DMS53 treated with DMSO at 0.1 percent for 48 hours (cell line): ENCODE measurements around the gene SCGN.

Source experiments
- DNase-seq: peaks from one replicate; lab custom pipeline; 2025; ENCODE audit not compliant: unreplicated experiment; lab: John Stamatoyannopoulos, UW

SCGN gene

GRCh38 chr6:25639653-25640052 is 12.4 kb upstream of the SCGN start:
- no peak for DNase-seq

DNA sequence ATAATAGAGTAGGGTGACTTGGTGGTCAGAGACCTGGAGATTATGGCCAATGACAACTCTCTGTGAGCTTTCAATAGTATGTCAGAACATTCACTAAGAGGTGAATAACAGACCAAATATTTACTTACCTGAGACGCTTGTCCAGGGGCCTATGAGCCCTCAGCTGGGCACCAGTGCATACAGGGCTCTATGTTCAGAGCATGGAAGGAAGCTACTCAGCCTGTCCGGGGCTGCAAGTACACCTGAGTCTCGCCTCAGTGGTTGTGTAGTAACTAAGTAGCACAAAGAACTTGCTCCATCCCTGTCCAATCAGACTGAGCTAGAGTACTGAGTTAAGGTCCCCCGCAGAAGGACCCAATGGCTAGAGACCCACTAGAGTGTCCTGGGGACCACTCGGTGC is 11.6 kb upstream of the SCGN start:
- DNase-seq, result peak; percentile 71

GRCh38 chr6:25640891-25641290 is 11.1 kb upstream of the SCGN start:
- DNase-seq, result no peak

GRCh38 chr6:25641377-25641776 is 10.6 kb upstream of the SCGN start:
- DNase-seq, result no peak

GRCh38 chr6:25641940-25642666 is 9.9 kb upstream of the SCGN start:
- no peak for DNase-seq

GRCh38 chr6:25642667-25643328 is 9.2 kb upstream of the SCGN start:
- DNase-seq, result no peak

GRCh38 chr6:25645916-25646315 is 6.1 kb upstream of the SCGN start:
- no peak for DNase-seq

GRCh38 chr6:25649611-25650010 is 2.4 kb upstream of the SCGN start:
- no peak for DNase-seq

DNA sequence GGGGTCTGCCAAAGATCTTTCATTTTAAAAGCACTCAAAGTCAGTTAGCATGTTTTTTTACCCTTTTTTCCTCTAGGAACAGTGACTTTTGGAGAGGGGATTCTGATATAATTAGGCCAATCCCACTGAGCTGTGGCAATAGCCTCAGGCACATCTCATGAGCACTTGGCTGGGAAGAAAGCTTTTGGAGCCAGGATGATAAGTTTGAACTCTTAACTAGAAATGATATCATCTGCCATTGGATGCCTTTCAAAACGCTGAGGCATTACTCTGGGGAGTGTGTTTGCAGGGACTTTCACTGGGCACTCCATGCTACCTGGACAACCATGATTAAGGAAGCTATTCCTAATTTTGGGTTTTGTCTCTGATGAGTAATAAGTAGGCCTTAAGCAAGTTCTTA is 3.7 kb downstream of the SCGN start:
- DNase-seq, result no peak

- DNase-seq, result peak; percentile 78
Observed at GRCh38 chr6:25659633-25660368, 7.8 kb downstream of the SCGN start.

- DNase-seq, result peak; percentile 91
Observed at GRCh38 chr6:25660512-25660911, 8.5 kb downstream of the SCGN start.

- DNase-seq, result peak; percentile 4
Observed at GRCh38 chr6:25661129-25661779, 9.2 kb downstream of the SCGN start.

DNA sequence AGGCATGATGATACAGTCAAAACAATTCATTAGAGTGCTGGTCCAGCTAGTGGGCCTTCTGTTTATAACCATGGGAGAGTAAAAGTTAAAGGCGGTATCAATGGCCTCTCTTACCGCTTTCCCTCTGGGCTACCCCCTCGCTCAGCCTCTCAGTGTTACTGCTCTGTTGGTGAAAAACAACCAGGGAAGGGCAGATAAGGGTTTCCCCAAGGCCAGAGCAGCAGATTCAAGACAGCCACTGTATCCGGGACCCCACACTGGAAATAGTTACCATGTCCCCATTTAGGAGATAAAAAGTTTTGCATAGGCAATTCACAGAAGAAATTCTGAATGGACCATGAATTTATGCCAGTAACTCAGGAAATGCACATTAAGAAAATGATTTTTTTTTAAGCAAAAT is 13.4 kb downstream of the SCGN start:
- DNase-seq, result no peak

DNA sequence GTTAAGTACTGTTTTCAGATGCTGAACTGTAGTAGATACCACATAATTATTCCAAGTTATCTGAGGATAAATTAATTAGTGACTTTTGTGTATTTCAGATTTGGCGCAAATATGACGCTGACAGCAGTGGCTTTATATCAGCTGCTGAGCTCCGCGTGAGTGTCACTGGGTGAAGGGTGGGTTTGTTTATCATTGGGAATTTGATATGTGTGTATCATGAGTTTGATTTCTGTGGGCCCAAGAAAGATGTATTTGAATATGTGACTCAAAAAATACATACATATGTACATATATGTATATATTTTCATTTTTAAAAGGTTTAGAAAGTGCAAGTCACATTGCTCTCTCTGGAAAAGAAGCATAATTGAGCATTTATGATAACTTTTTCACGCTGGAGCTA is 17.4 kb downstream of the SCGN start:
- DNase-seq, result no peak

DNA sequence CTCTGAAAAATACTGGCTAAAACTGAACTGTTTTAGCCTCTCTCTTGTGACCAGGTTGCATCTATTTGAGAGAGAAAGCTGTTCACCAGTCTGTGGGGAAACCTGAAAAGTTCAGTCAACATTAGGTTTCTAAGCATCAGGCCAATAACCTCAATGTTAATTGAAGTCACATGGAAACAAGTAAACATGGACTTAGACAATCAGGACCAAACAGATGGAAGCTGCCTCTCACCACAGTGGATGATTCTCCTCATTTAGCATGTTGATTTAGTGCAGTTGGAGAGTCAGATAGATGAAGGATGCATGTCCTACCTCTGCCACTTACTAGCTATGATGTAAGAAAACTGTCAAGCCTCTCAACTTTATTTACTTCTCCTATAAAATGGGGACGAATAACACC is 18.2 kb downstream of the SCGN start:
- peak; percentile 61 for DNase-seq

DNA sequence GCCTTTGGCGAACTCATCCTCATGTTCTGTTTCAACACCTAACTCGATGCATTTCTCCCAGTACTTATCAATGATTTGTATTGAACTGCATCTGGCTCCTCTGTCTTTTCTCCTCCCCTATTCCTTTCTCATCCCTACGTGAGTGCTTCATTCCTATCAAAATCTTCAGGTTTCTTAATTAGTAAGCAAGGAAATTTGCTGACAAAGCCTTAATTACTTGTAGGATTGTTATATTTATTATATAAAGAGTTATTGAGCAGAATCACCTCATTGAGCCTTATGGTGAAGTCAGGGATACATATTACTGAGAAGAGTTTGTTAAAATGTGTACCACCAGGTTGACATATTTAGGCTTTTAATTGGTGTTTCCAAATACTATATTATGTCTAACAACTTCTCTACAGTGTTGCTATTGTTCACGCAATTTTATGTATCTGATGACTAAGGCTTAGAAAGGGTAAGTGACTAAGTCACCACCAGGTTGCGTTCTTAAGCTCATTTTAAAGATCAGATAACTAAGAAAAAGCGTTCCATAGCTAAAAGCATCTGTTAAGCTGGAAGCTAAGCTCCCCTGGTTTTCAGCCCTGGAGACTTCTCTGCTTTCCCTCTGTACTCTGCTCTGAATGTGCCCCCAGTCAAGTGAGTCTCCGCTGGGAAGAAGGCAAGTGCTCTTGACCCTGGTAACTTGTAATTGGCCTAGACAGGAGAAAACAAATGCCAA is 18.9 kb downstream of the SCGN start:
- DNase-seq, result no peak

DNA sequence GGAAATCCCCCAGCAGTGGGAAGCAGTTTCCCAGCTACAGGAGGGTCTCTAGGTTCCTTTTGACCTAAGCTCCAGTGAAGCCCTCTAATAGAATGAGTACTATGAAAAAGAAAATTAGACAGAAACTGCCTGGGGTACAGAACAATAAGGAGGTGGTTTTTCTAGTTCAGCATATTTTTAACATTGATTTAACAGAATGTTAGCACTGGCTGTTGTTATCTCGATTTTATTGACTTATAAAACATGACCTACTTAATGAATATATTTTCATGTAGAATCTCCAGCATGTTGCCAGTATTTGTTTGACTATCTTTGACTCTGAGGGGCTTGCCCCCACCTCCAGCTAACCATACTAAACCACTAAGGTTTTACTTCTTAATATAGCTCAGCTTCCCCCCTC is 19.6 kb downstream of the SCGN start:
- no peak for DNase-seq

DNA sequence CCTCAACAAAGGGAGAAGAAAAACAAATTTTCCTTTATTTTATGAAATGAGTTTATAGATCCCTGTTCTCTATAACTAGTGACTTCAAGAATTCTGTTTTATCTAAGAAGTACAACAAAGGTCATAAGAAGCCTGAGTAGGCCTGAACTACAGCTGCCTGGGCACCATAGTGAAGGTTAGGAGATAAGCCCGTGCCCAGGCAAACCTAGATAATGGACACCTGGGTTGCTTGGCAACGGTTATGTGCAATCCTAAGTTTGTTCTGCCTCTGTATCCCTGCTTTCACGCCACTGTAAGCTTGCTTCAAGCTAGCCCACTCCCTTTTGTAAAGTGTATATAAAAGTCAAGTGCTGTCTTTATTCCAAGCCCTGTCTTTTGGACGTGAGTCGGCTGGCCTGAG is 23.2 kb downstream of the SCGN start:
- DNase-seq, result no peak

DNA sequence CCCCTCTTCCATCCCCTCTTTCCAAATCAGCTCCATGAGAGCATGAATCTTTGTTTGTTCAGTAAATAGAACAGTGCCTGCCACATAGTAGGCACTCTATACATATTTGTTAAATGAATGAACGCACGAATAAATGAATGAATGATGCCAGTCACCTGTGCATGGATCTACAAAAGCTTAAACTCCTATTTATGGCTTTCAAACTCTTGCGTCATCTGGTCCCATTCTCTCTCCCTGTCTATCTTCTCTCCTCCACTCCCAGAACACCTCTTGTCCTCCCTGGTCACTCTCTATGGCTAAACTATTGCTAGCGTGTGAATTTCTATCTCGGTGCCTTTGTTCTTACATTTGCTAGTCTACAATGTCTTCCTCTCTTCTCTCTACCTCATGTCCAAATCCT is 24.8 kb downstream of the SCGN start:
- no peak for DNase-seq

- no peak for DNase-seq
Observed at GRCh38 chr6:25681848-25682247, 29.8 kb downstream of the SCGN start.

DNA sequence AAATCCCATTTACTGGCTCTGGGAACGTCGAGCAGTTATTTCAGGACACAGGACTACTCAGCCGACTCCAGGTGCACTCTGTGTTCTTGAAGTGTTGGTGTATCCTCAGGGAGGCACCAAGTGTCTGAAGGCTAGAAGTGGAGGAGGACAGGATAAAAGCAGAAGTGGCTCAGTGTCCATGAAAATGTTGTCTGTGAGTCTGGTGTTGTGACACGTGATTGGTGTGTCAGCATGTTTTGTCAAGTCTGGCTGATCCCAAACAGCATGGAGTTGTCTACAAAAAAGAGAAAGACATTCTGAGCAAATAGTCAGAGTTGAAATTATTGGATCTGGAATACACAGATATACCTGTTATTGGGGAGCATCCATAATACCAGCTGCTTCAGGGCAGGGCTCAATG is 30.3 kb downstream of the SCGN start:
- DNase-seq, result no peak
